Measurements from ENCODE around the gene TTI1.
A peak's percentile ranks its signal among the peaks of the same experiment; 100 is the strongest.

TTI1 gene

DNA sequence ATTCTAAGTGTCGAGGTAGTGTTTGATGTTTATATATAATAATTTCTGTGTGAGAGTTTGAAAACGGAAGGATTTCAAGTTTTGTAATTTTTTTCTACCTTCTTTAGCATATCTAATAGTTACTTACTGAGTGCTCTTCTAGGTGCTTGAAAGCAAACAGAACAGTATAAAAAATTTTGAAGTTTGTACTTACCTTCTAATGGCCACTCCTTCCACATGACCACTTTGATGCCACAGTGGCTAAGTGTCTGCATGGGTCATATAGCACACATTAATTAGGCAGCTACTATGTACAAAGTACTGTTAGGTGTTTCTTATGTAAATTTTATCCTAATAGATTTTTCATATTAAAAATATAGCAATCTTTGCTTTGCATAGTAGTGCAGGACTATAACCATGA lies 21.4 kb upstream of the TTI1 start:
- Histone ChIP-seq H3K4me1 (ENCODE audit: control insufficient read depth, insufficient read depth, low read length, poor library complexity, severe bottlenecking) (peaks cover 17% of the 10 kb centered on the region), H3K27ac (ENCODE audit: low read depth, low read length, severe bottlenecking) (no peak overlapping the region), H3K36me3 (ENCODE audit: control insufficient read depth, insufficient read depth, low read length) (peaks cover 56% of the 10 kb centered on the region), H3K9me3 (ENCODE audit: control insufficient read depth, low read length) (no peaks in the 10 kb centered on the region), H3K4me3 (ENCODE audit: extremely low read depth, insufficient read depth, low read length, poor library complexity, severe bottlenecking) (no peak overlapping the region)
- WGBS, 2 experiments (ENCODE audit: insufficient coverage in 2 of 2), result no CpG with 5 or more reads among the region's 2 CpGs

DNA sequence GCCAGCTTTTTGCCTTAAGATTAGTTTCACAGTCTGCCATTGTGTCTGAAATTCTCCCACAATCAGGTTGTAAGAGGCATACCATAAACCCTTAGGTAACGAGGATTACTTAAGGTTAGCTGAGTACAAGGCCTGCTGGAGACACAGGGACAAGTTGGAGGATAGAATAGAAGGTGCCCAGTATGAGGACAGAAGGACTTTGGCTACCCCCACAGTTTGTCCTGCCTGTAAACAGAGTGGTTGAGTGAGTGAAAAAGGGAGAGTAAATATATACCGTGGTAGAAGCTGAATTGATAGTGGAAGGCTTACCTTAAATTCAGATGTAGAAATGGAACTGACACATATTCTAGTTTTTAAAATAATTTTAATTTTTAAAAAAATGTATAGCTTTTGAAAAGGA lies 19.6 kb upstream of the TTI1 start:
- Histone ChIP-seq H3K4me1 (ENCODE audit: control insufficient read depth, insufficient read depth, low read length, poor library complexity, severe bottlenecking) (peaks cover 17% of the 10 kb centered on the region), H3K36me3 (ENCODE audit: control insufficient read depth, insufficient read depth, low read length) (peaks cover 52% of the 10 kb centered on the region)
- WGBS, 2 experiments (ENCODE audit: insufficient coverage in 2 of 2), result 73 to 100% methylated on average over 1 to 2 of the region's 2 CpGs

DNA sequence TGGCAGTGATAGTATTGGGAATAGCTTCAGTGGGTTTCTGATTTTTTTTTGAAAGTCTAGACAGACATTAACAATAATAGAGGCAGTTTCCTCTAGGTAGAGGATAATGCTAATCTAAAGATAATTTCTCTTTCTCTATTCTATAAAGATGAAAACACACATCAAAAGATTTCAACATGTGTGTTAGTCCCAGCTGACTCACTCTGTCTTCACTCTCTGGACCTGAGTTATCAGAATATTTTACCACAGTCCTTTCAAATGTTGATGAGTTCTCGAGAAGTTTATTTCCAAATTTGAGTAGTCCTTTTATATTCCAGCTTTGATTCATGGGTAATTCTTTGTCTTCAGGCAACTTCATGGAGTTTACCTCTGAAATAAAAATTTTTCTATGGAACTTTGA lies 17.4 kb upstream of the TTI1 start:
- Histone ChIP-seq H3K4me3 (ENCODE audit: extremely low read depth, insufficient read depth, low read length, poor library complexity, severe bottlenecking) (no peak overlapping the region), H3K27ac (ENCODE audit: low read depth, low read length, severe bottlenecking) (peak overlapping the region; percentile 85), H3K4me1 (ENCODE audit: control insufficient read depth, insufficient read depth, low read length, poor library complexity, severe bottlenecking) (peaks cover 32% of the 10 kb centered on the region), H3K9me3 (ENCODE audit: control insufficient read depth, low read length) (no peaks in the 10 kb centered on the region), H3K36me3 (ENCODE audit: control insufficient read depth, insufficient read depth, low read length) (peaks cover 51% of the 10 kb centered on the region)
- WGBS, 2 experiments (ENCODE audit: insufficient coverage in 2 of 2), result 71% methylated on average over 1 of the region's 1 CpG; no CpG with 5 or more reads in 1 of the 2 experiments

More for the DNA sequence above, 19.6 kb upstream of the TTI1 start:
- no peaks in the 10 kb centered on the region for H3K9me3 ChIP-seq (ENCODE audit: control insufficient read depth, low read length)
- H3K27ac ChIP-seq (ENCODE audit: low read depth, low read length, severe bottlenecking), result no peak overlapping the region
- no peak overlapping the region for H3K4me3 ChIP-seq (ENCODE audit: extremely low read depth, insufficient read depth, low read length, poor library complexity, severe bottlenecking)

DNA sequence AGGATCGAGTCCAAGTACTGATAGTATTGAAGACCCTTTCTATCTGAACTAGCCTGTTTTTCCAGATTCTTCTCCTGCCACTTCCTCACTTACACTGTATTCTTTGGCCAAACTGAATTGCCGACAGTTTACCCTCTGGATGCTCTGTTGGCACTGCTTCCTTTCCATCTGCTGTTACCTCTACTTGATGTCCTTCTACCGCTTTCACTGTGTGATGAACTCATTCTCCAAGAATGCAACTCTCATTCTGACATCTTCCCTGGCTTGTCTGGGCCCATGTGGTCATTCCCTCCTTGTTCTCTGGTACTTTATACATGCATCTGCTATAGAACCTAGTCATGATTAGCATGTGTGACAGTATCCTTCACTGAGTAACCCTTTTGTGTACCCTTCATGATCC lies 16.5 kb upstream of the TTI1 start:
- WGBS, 2 experiments (ENCODE audit: insufficient coverage in 2 of 2), result 79 to 91% methylated on average over 3 of the region's 3 CpGs
- no peak overlapping the region for H3K4me3 ChIP-seq (ENCODE audit: extremely low read depth, insufficient read depth, low read length, poor library complexity, severe bottlenecking)
- peaks cover 56% of the 10 kb centered on the region for H3K36me3 ChIP-seq (ENCODE audit: control insufficient read depth, insufficient read depth, low read length)
- H3K27ac ChIP-seq (ENCODE audit: low read depth, low read length, severe bottlenecking), result peak overlapping the region; percentile 85
- no peaks in the 10 kb centered on the region for H3K9me3 ChIP-seq (ENCODE audit: control insufficient read depth, low read length)
- peaks cover 32% of the 10 kb centered on the region for H3K4me1 ChIP-seq (ENCODE audit: control insufficient read depth, insufficient read depth, low read length, poor library complexity, severe bottlenecking)

DNA sequence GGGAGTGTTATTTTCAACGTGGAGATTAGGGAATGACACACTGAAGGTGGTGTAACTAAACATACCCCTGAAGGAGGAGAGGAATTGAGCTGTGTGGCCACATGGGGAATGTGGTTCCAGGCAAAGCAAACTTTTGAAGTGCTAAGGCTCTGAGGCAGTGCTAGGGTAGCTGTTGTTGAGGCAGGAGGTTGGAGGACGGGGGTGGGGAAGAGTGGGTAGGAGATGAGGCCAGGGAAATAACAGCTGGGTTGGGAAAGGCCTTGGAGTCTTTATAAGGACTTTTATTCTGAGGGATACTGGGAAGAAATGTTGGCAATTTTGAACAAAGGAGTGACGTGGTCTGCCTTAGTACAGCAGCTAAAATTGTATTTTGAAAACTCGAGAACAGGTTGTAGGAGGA lies 13.3 kb upstream of the TTI1 start:
- Histone ChIP-seq H3K4me3 (ENCODE audit: extremely low read depth, insufficient read depth, low read length, poor library complexity, severe bottlenecking) (no peak overlapping the region), H3K4me1 (ENCODE audit: control insufficient read depth, insufficient read depth, low read length, poor library complexity, severe bottlenecking) (peaks cover 42% of the 10 kb centered on the region), H3K36me3 (ENCODE audit: control insufficient read depth, insufficient read depth, low read length) (peaks cover 60% of the 10 kb centered on the region), H3K27ac (ENCODE audit: low read depth, low read length, severe bottlenecking) (peak overlapping the region; percentile 16), H3K9me3 (ENCODE audit: control insufficient read depth, low read length) (no peaks in the 10 kb centered on the region)
- 66 to 100% methylated on average over 3 to 4 of the region's 4 CpGs for WGBS, 2 experiments (ENCODE audit: insufficient coverage in 2 of 2)

DNA sequence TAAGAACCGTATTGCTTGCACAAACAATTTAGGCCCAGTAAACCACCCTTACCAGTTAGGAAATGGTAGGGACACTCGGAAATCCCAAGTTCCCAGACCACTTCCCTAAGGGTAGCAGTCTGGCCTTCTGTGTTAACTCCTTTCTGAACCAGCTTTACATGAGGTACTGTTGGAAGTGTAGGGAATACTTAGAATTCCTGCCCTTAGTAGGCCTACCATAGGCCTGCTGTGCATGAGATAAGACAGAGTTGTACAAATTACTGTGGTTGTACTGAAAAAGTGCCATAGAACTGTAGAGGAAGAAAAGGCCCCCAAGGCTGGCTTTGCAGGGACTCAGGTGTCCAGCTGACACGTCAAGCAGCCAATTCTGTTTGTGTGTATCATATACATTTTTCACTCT lies 11.4 kb upstream of the TTI1 start:
- peak overlapping the region; percentile 46 for H3K27ac ChIP-seq (ENCODE audit: low read depth, low read length, severe bottlenecking)
- H3K4me1 ChIP-seq (ENCODE audit: control insufficient read depth, insufficient read depth, low read length, poor library complexity, severe bottlenecking), result peaks cover 25% of the 10 kb centered on the region
- peaks cover 65% of the 10 kb centered on the region for H3K36me3 ChIP-seq (ENCODE audit: control insufficient read depth, insufficient read depth, low read length)

DNA sequence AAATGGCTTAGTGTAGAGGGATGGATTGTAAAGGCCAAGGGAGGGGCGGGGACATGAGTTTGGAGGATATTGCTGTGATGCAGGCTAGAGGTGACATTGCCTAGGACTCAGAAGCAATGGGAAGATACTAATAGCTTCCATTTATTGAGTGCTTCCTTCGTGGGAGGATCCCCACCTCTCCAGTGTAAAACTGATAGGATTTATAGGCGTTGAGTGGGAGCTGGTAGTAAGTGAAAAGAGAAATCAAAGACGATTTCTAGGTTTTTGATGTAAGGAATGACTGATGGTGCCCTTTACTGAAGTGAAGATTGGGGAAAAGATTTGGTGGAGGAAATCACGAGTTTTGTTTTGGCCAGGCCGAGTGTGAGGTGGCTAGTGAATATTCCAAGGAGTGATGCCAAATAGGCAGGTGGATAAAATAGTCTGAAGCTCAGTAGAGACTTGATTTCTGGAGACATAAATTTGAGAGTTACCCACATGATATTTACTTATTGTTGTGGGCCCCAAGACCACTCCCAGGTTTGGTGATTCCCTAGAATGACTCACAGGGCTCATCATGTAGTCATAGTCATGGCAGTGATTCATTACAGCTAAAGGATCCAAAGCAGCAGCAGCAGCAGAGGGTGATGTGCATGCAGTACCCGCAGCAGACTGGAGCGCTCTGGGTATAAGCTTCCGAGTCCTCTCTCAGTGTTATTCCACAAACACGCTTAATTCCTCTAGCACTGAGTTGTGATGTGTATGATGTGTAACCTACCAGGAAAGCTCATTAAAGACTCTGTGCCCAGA lies 10.4 kb upstream of the TTI1 start:
- Histone ChIP-seq H3K9me3 (ENCODE audit: control insufficient read depth, low read length) (no peaks in the 10 kb centered on the region), H3K36me3 (ENCODE audit: control insufficient read depth, insufficient read depth, low read length) (peaks cover 59% of the 10 kb centered on the region), H3K4me3 (ENCODE audit: extremely low read depth, insufficient read depth, low read length, poor library complexity, severe bottlenecking) (no peak overlapping the region), H3K27ac (ENCODE audit: low read depth, low read length, severe bottlenecking) (peak overlapping the region; percentile 46), H3K4me1 (ENCODE audit: control insufficient read depth, insufficient read depth, low read length, poor library complexity, severe bottlenecking) (peaks cover 25% of the 10 kb centered on the region)
- 90 to 95% methylated on average over 7 of the region's 10 CpGs for WGBS, 2 experiments (ENCODE audit: insufficient coverage in 2 of 2)

More for the DNA sequence above, 11.4 kb upstream of the TTI1 start:
- no peak overlapping the region for H3K4me3 ChIP-seq (ENCODE audit: extremely low read depth, insufficient read depth, low read length, poor library complexity, severe bottlenecking)
- WGBS, 2 experiments (ENCODE audit: insufficient coverage in 2 of 2), result 100% methylated on average over 1 of the region's 3 CpGs; no CpG with 5 or more reads in 1 of the 2 experiments
- no peaks in the 10 kb centered on the region for H3K9me3 ChIP-seq (ENCODE audit: control insufficient read depth, low read length)

DNA sequence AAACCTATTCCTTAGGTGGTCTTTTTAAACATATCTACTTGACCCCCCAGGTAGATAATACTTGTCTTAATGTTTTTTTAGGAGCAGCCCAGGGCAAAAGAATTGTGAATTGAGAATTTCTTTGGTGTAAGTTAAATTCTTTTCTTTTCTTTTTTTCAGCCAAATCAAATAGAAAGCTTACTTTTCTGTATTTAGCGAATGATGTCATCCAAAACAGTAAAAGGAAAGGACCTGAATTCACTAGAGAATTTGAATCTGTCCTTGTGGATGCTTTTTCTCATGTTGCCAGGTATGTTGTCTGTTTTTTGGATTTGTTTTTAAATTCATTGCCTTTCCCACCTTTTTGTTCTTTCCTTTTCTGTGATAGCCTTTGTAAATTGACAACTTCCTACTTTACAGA lies 7.0 kb upstream of the TTI1 start:
- Histone ChIP-seq H3K4me3 (ENCODE audit: extremely low read depth, insufficient read depth, low read length, poor library complexity, severe bottlenecking) (no peak overlapping the region), H3K9me3 (ENCODE audit: control insufficient read depth, low read length) (no peaks in the 10 kb centered on the region), H3K4me1 (ENCODE audit: control insufficient read depth, insufficient read depth, low read length, poor library complexity, severe bottlenecking) (peaks cover 10% of the 10 kb centered on the region), H3K27ac (ENCODE audit: low read depth, low read length, severe bottlenecking) (no peak overlapping the region), H3K36me3 (ENCODE audit: control insufficient read depth, insufficient read depth, low read length) (peaks cover 68% of the 10 kb centered on the region)
- no CpG with 5 or more reads among the region's 1 CpG for WGBS, 2 experiments (ENCODE audit: insufficient coverage in 2 of 2)

DNA sequence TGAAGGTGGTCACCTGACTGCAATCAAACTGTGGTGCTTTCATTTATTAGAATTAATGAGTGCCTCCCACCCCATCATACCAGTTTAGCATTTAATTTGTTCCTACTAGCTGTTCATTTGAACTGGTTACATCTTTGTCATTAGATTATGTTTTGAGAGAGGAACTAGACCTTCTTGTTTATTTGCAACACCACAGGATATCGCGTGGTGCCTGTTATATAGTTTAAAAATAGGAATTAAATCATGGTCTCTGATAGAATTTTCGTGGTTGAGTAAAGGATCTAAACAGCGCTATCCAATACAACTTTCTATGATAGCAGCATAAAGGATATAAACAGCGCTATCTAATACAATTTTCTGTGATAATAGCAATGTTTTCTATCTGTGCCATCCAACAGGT lies 3.1 kb upstream of the TTI1 start:
- 90% methylated on average over 2 of the region's 5 CpGs; no CpG with 5 or more reads in 1 of the 2 experiments for WGBS, 2 experiments (ENCODE audit: insufficient coverage in 2 of 2)
- H3K27ac ChIP-seq (ENCODE audit: low read depth, low read length, severe bottlenecking), result no peak overlapping the region
- peaks cover 44% of the 10 kb centered on the region for H3K36me3 ChIP-seq (ENCODE audit: control insufficient read depth, insufficient read depth, low read length)
- peaks cover 4% of the 10 kb centered on the region for H3K4me1 ChIP-seq (ENCODE audit: control insufficient read depth, insufficient read depth, low read length, poor library complexity, severe bottlenecking)
- no peaks in the 10 kb centered on the region for H3K9me3 ChIP-seq (ENCODE audit: control insufficient read depth, low read length)
- H3K4me3 ChIP-seq (ENCODE audit: extremely low read depth, insufficient read depth, low read length, poor library complexity, severe bottlenecking), result no peak overlapping the region

DNA sequence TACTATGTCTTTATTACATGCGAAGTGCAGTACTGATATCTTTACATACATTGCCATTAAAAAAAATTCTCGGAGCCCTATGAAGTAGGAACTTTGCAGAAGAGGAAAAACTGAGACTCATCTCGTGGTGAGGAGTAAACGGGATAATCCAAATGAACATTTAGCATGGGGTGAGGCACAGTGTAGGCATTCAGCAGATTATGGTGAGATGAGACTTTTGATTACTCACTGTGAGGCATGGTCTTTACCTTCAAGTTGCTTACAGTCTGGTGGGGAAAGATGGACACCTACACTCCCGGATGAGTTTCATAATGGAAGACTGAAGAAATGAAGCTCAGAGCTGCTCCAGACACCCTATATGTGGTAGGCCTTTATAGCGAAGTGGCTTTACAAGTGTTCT lies 1.7 kb upstream of the TTI1 start:
- H3K9me3 ChIP-seq (ENCODE audit: control insufficient read depth, low read length), result no peaks in the 10 kb centered on the region
- H3K4me1 ChIP-seq (ENCODE audit: control insufficient read depth, insufficient read depth, low read length, poor library complexity, severe bottlenecking), result peaks cover 4% of the 10 kb centered on the region
- H3K27ac ChIP-seq (ENCODE audit: low read depth, low read length, severe bottlenecking), result no peak overlapping the region
- WGBS, 2 experiments (ENCODE audit: insufficient coverage in 2 of 2), result 91 to 93% methylated on average over 4 to 5 of the region's 6 CpGs
- H3K36me3 ChIP-seq (ENCODE audit: control insufficient read depth, insufficient read depth, low read length), result peaks cover 33% of the 10 kb centered on the region
- peak overlapping the region; percentile 83 for H3K4me3 ChIP-seq (ENCODE audit: extremely low read depth, insufficient read depth, low read length, poor library complexity, severe bottlenecking)

DNA sequence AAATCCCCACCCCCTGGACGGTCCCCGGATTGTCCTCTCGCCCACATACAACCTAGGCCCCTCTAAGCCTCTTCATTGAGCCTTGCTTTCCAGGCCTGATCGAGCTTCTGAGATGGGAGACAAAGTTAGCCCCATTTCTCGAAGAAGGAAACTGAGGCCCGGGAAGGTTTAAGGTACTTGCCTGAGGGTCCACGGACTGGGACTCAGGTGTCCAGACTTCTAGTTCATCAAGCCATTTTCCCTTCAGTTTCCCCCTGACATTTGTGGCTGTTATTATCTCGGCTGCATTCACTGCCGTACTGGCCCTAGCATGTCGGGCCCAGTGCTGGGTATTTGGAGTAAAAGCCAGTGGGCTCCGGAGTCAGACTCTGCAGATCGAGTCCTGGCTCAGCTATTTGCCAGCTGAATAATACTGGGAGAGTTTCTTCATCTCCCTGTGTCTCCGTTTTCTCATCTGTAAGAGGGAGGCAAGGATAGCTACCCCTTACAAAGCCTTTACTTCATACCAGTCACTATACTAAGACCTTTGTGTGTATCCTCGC lies 923 bp upstream of the TTI1 start:
- Histone ChIP-seq H3K4me3 (ENCODE audit: extremely low read depth, insufficient read depth, low read length, poor library complexity, severe bottlenecking) (peak overlapping the region; percentile 83), H3K36me3 (ENCODE audit: control insufficient read depth, insufficient read depth, low read length) (peaks cover 30% of the 10 kb centered on the region), H3K9me3 (ENCODE audit: control insufficient read depth, low read length) (no peaks in the 10 kb centered on the region), H3K27ac (ENCODE audit: low read depth, low read length, severe bottlenecking) (peak overlapping the region; percentile 89), H3K4me1 (ENCODE audit: control insufficient read depth, insufficient read depth, low read length, poor library complexity, severe bottlenecking) (peaks cover 4% of the 10 kb centered on the region)
- WGBS, 2 experiments (ENCODE audit: insufficient coverage in 2 of 2), result 3 to 20% methylated on average over 10 of the region's 14 CpGs

Data from mesodermal cell (in vitro differentiated cells).